Neuronal stem cell (in vitro differentiated cells): ENCODE measurements around the gene POMT2.

Experiments
- DNase-seq: peaks from one replicate; pipeline ENCODE4 v3.0.0-alpha.2; 2013; ENCODE audit warnings: low spot score
- H2AFZ ChIP-seq: one replicate; pipeline ENCODE4 v1.6.1; 2013; ENCODE audit warnings: mild to moderate bottlenecking, low read length, inconsistent platforms
- H2AK5ac ChIP-seq: 2 replicates; pipeline ENCODE4 v1.6.1; 2013; ENCODE audit warnings: low read depth, mild to moderate bottlenecking, inconsistent platforms, low read length, moderate library complexity, mixed read lengths
- H2BK120ac ChIP-seq: 2 replicates; pipeline ENCODE4 v1.6.1; 2013; ENCODE audit warnings: low read depth, mild to moderate bottlenecking, inconsistent platforms, low read length, moderate library complexity, mixed read lengths
- H2BK12ac ChIP-seq: one replicate; pipeline ENCODE4 v1.6.1; 2013; ENCODE audit warnings: low read length, inconsistent platforms
- H2BK15ac ChIP-seq: 2 replicates; pipeline ENCODE4 v1.6.1; 2013; ENCODE audit warnings: mild to moderate bottlenecking, low read length, inconsistent platforms, mixed read lengths
- H2BK5ac ChIP-seq: one replicate; pipeline ENCODE4 v1.6.1; 2013; ENCODE audit warnings: inconsistent platforms, mild to moderate bottlenecking, low read length, moderate library complexity
- H3K14ac ChIP-seq: one replicate; pipeline ENCODE4 v1.6.1; 2013; ENCODE audit warnings: low read length, inconsistent platforms
- H3K18ac ChIP-seq: 2 replicates; pipeline ENCODE4 v1.6.1; 2013; ENCODE audit warnings: low read length, inconsistent platforms
- H3K23ac ChIP-seq: 2 replicates; pipeline ENCODE4 v1.6.1; 2013; ENCODE audit warnings: low read depth, mild to moderate bottlenecking, mixed read lengths, low read length, inconsistent platforms; ENCODE audit not compliant: poor library complexity
- H3K27ac ChIP-seq: replicated peaks from 3 replicates; pipeline ENCODE4 v1.5.1; 2013; ENCODE audit warnings: low read length, inconsistent platforms
- H3K27me3 ChIP-seq, 3 experiments: 2 replicates each; pipeline ENCODE4 v1.6.1; 2013; ENCODE audit warnings: low read length in 3 of 3, mild to moderate bottlenecking in 2 of 3, inconsistent platforms in 1 of 3, low read depth in 1 of 3, mixed read lengths in 1 of 3, moderate library complexity in 1 of 3; ENCODE audit not compliant: control insufficient read depth in 3 of 3, insufficient read depth in 3 of 3
- H3K36me3 ChIP-seq, 2 donors: replicated peaks in 1 of 2; 2 replicates each; pipeline ENCODE4 v1.6.1; 2013; ENCODE audit warnings: low read length in 2 of 2; ENCODE audit not compliant: control insufficient read depth in 2 of 2, insufficient read depth in 2 of 2
- H3K4ac ChIP-seq: 2 replicates; pipeline ENCODE4 v1.6.1; 2013; ENCODE audit warnings: inconsistent platforms, mild to moderate bottlenecking, low read length, moderate library complexity
- H3K4me1 ChIP-seq, 2 donors: 1 replicate in 1 of 2; 2 replicates in 1 of 2; pipeline ENCODE4 v1.6.1; 2013; ENCODE audit warnings: low read length in 2 of 2, low read depth in 1 of 2; ENCODE audit not compliant: control insufficient read depth in 2 of 2, insufficient read depth in 1 of 2
- H3K4me2 ChIP-seq: one replicate; pipeline ENCODE4 v1.6.1; 2013; ENCODE audit warnings: mild to moderate bottlenecking, low read length, inconsistent platforms; ENCODE audit not compliant: insufficient read depth, poor library complexity, severe bottlenecking
- H3K4me3 ChIP-seq, 2 donors: 2 replicates each; pipeline ENCODE4 v1.5.1; 2013; ENCODE audit warnings: low read length in 2 of 2, mild to moderate bottlenecking in 2 of 2, inconsistent platforms in 1 of 2, moderate library complexity in 1 of 2
- H3K79me1 ChIP-seq: one replicate; pipeline ENCODE4 v1.6.1; 2013; ENCODE audit warnings: low read depth, mild to moderate bottlenecking, inconsistent platforms, low read length, moderate library complexity
- H3K9ac ChIP-seq: one replicate; pipeline ENCODE4 v1.6.1; 2013; ENCODE audit warnings: mild to moderate bottlenecking, low read depth, low read length, inconsistent platforms; ENCODE audit not compliant: poor library complexity
- H3K9me3 ChIP-seq, 2 donors: replicated peaks in 1 of 2; 2 replicates each; pipeline versions ENCODE3 to v1.6.1; 2013; ENCODE audit warnings: low read length in 2 of 2, mild to moderate bottlenecking in 2 of 2, inconsistent platforms in 1 of 2, low read depth in 1 of 2, mixed read lengths in 1 of 2, moderate library complexity in 1 of 2; ENCODE audit not compliant: control insufficient read depth in 2 of 2, insufficient read depth in 1 of 2
- H4K8ac ChIP-seq: one replicate; pipeline ENCODE4 v1.6.1; 2013; ENCODE audit warnings: low read depth, mild to moderate bottlenecking, inconsistent platforms, low read length, moderate library complexity
- H4K91ac ChIP-seq: one replicate; pipeline ENCODE4 v1.6.1; 2013; ENCODE audit warnings: low read length, low read depth, mild to moderate bottlenecking, inconsistent platforms; ENCODE audit not compliant: poor library complexity
- WGBS, 2 donors: extraction: QIAGEN DNeasy Blood & Tissue Kit; methylation state at CpG; one replicate each; pipeline ENCODE4 v1.1.7; 2013; ENCODE audit warnings: missing lambda C conversion rate in 2 of 2, mixed read lengths in 1 of 2; ENCODE audit not compliant: insufficient read length in 2 of 2, insufficient replicate concordance in 1 of 2; ENCODE audit errors: extremely low coverage in 2 of 2; 5-methylcytosine and 5-hydroxymethylcytosine counted together

POMT2 gene

DNA sequence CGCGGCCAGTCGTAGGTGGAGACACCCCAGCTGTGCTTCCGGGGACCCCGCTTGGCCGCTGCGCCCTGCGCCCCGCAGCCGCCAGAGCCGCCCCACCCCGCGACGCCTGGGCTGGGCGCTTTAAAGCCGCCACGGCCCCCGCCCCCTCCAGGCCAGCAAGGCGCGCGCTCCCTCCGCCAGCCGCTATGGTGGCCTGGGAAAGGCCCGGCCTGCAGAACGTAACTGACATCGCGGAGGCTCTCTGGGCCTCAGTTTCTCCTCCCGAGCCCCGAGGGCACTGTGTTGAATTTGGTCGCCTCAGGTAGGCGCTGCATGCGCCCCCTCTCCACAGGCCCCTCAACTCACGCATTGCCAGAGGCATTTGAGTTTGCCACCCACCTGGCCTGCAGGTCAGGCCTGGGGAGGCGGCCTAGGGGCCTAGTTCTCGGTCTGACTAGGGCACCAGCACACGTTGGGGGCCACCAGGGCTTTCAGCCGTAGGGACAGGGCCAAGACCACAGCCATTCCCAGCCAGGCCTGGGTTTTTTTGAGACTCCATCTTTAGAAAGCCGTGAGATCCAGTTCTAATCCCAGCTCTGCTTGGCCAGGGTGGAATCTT, 49.5 kb downstream of the POMT2 start, which contains the start of gene NGB:
Gene NGB, minus strand, starts transcription at position 94 of the 598 bp plus-strand sequence. CDS start 269 bp downstream, outside the sequence.
- peak within 1 kb of the TSS; percentile 44 for H2AK5ac ChIP-seq
- WGBS, 2 donors = no CpG with 5 or more reads among the region's 38 CpGs
- peak within 1 kb of the TSS; percentile 72 for H2BK5ac ChIP-seq
- peak within 1 kb of the TSS; percentile 39 for H3K23ac ChIP-seq
- no peak within 1 kb of the TSS for H4K8ac ChIP-seq
- peak within 1 kb of the TSS in 1 of 2 donors; percentile 74 for H3K4me3 ChIP-seq
- peaks cover 7 to 8% of the 10 kb centered on the region in 2 donors for H3K9me3 ChIP-seq
- H3K14ac ChIP-seq = peak within 1 kb of the TSS; percentile 87
- H3K36me3 ChIP-seq = no peaks in the 10 kb centered on the region
- no peak for DNase-seq
- H3K4me1 ChIP-seq = peaks cover 3 to 8% of the 10 kb centered on the region in 2 donors
- no peak within 1 kb of the TSS for H3K4ac ChIP-seq
- H4K91ac ChIP-seq = no peak within 1 kb of the TSS
- H3K79me1 ChIP-seq = no peaks in the 10 kb centered on the region
- no peak within 1 kb of the TSS for H2BK120ac ChIP-seq
- H3K4me2 ChIP-seq = peak within 1 kb of the TSS; percentile 72
- peak within 1 kb of the TSS; percentile 43 for H2BK12ac ChIP-seq
- peak within 1 kb of the TSS; percentile 87 for H3K18ac ChIP-seq
- no peak within 1 kb of the TSS for H2BK15ac ChIP-seq
- no peak within 1 kb of the TSS for H3K27ac ChIP-seq
- peaks cover 10 to 65% (median 41%) of the 10 kb centered on the region in 3 experiments for H3K27me3 ChIP-seq
- peak within 1 kb of the TSS; percentile 66 for H3K9ac ChIP-seq
- peak within 1 kb of the TSS; percentile 77 for H2AFZ ChIP-seq

DNA sequence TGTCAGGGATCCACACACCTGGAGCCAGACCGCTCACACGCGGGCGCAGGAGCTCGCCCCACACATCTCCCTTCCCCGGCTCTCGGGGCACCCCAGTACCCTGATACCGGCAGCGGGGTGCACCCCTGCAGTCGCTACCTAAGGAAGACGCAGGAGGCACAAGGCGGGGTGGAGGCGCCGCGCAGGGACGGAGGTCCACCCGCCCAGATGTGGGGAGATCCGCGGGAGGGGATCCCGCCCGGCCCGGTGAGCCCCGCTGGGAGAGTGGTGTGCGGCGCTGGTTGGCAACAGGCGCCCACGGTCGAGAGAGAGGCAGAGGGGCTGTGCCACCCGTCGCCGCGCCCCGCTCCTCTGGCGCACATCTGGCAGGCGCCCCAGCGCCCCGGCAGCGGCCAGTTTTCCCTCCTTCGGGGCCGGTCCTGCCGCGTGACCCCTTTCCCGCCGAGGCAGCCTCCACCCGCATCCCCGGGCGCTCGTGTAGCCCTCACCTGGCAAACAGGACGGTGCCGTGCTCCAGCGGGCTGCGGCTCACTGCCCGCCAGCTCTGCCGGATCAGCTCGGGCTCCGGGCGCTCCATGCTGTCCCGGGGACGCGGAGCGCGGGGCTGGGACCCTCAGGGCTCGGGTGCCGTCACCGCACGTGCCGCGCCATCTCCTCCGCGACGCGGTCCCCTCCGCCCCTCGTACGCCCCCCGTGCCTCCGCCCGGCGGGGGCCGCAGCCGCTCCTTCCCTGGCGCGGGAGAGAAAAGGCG, 50.1 kb downstream of the POMT2 start:
- peak overlapping the region; percentile 72 for H2BK5ac ChIP-seq
- no peak for DNase-seq
- H3K4me3 ChIP-seq = peak overlapping the region in 1 of 2 donors; percentile 74
- H3K23ac ChIP-seq = peak overlapping the region; percentile 39
- H3K9ac ChIP-seq = peak overlapping the region; percentile 66
- H2BK12ac ChIP-seq = peak overlapping the region; percentile 43
- H3K4me1 ChIP-seq = peaks cover 3 to 6% of the 10 kb centered on the region in 2 donors
- H4K8ac ChIP-seq = no peak overlapping the region
- no peaks in the 10 kb centered on the region for H3K36me3 ChIP-seq
- peak overlapping the region; percentile 87 for H3K14ac ChIP-seq
- peak overlapping the region; percentile 44 for H2AK5ac ChIP-seq
- no peak overlapping the region for H3K4ac ChIP-seq
- H2AFZ ChIP-seq = peak overlapping the region; percentile 77
- peaks cover 7 to 8% of the 10 kb centered on the region in 2 donors for H3K9me3 ChIP-seq
- H3K27ac ChIP-seq = no peak overlapping the region
- H2BK15ac ChIP-seq = no peak overlapping the region
- peak overlapping the region; percentile 72 for H3K4me2 ChIP-seq
- H2BK120ac ChIP-seq = no peak overlapping the region
- no peaks in the 10 kb centered on the region for H3K79me1 ChIP-seq
- peak overlapping the region; percentile 87 for H3K18ac ChIP-seq
- no CpG with 5 or more reads among the region's 84 CpGs for WGBS, 2 donors
- no peak overlapping the region for H4K91ac ChIP-seq
- H3K27me3 ChIP-seq = peaks cover 10 to 72% (median 41%) of the 10 kb centered on the region in 3 experiments

DNA sequence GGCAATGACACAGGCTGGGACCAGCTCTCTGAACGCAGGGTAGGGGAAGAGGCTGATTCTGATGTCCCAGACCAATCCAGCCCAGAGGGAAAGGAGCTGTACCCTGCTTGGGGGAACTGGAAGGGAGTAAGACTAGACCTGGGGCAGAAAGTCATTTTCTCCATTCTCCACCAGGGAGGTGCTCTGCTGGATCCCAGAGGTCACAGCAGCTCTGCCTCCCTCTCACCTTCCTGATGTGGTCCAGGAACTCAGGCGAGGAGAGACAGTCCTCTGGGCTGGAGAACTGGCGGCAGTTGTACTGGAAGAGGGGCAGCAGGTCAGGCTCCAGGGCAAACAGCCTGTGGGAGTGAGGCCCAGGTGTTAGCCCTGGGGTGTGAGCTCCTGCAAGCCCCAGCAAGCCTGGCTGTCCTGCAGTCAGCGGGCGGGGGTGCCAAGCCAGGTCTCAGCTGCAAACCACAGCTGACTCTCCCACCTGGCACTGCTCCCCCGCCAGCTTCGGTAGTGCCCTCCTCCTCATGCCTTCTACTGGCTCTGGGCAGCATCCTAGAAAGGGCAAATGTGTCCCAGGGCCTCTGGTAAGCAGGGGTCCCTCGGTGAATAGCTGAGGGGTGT, 51.6 kb downstream of the POMT2 start:
- Histone ChIP-seq H2BK5ac (no peak overlapping the region), H2AFZ (no peak overlapping the region), H3K79me1 (no peaks in the 10 kb centered on the region), H4K91ac (no peak overlapping the region), H2AK5ac (no peak overlapping the region), H3K4me1 (no peaks in the 10 kb centered on the region), H3K14ac (no peak overlapping the region), H2BK12ac (no peak overlapping the region), H3K27me3 (peaks cover 10 to 85% (median 41%) of the 10 kb centered on the region in 3 experiments), H3K23ac (no peak overlapping the region), H3K9ac (peak overlapping the region; percentile 2), H3K9me3 (peaks cover 7 to 8% of the 10 kb centered on the region in 2 donors), H2BK120ac (no peak overlapping the region), H3K4me2 (no peak overlapping the region), H3K4me3 (no peak overlapping the region), H3K36me3 (no peaks in the 10 kb centered on the region), H4K8ac (no peak overlapping the region), H3K27ac (no peak overlapping the region), H3K4ac (no peak overlapping the region), H2BK15ac (no peak overlapping the region), H3K18ac (peak overlapping the region; percentile 1)
- whole genome bisulfite sequencing, 2 donors = no CpG with 5 or more reads among the region's 8 CpGs
- no peak for DNase-seq
